T47D (cell line): Measurements from ENCODE around the gene AMIGO1.

ENCODE experiments used
- DNase-seq, 2 experiments: peaks; one replicate each; pipeline versions ENCODE4 v3.0.0 to v3.0.0-alpha.2; 2011 to 2012; ENCODE audit warnings: low read depth in 1 of 2, low spot score in 1 of 2
- JUND ChIP-seq: IDR thresholded peaks from 2 replicates; pipeline ENCODE4 v1.6.1; 2012; ENCODE audit warnings: low read depth
- in situ Hi-C: cut with HindIII; loops from 2 replicates; pipeline ENCODE4 v1.10.0; 2016; ENCODE audit warnings: low sequenced_read_pairs, low pct_unique_long_range_greater_than_20kb

The AMIGO1 gene

GRCh38 chr1:109539676-109540075, 30.1 kb upstream of the AMIGO1 start, which contains the start of gene GPR61:
Gene GPR61, plus strand, starts transcription at chr1:109539872. Its CDS starts 3,151 bp downstream, at chr1:109543023.
- no peak for TF ChIP-seq JUND
- in situ Hi-C loops = no loop called here
- DNase-seq = no peak

- in situ Hi-C loops = no loop called here
- TF ChIP-seq JUND = no peak
- no peak for DNase-seq
Observed at GRCh38 chr1:109538827-109539555, 29.5 kb upstream of the AMIGO1 start.

GRCh38 chr1:109537450-109538178, 28.1 kb upstream of the AMIGO1 start:
- no peak for TF ChIP-seq JUND
- in situ Hi-C loops = no loop called here
- DNase-seq = no peak

GRCh38 chr1:109535971-109536491, 26.5 kb upstream of the AMIGO1 start:
- TF ChIP-seq JUND = no peak
- in situ Hi-C loops = no loop called here
- DNase-seq = no peak

- TF ChIP-seq JUND = no peak
- in situ Hi-C loops = no loop called here
- no peak for DNase-seq
Observed at GRCh38 chr1:109535481-109535880, 26.0 kb upstream of the AMIGO1 start.

GRCh38 chr1:109534307-109534858, 24.9 kb upstream of the AMIGO1 start:
- TF ChIP-seq JUND = no peak
- DNase-seq = no peak
- in situ Hi-C loops = no loop called here

- TF ChIP-seq JUND = no peak
- peak; percentile 51 to 80 for DNase-seq
- in situ Hi-C loops = no loop called here
Observed at GRCh38 chr1:109532365-109533136, 23.0 kb upstream of the AMIGO1 start.

- in situ Hi-C loops = no loop called here
- no peak for TF ChIP-seq JUND
- no peak for DNase-seq
Observed at GRCh38 chr1:109531826-109532364, 22.4 kb upstream of the AMIGO1 start.

- TF ChIP-seq JUND = no peak
- in situ Hi-C loops = no loop called here
- DNase-seq = no peak
Observed at GRCh38 chr1:109531380-109531779, 21.9 kb upstream of the AMIGO1 start.

GRCh38 chr1:109530457-109531087, 21.0 kb upstream of the AMIGO1 start:
- no peak for TF ChIP-seq JUND
- DNase-seq = no peak
- in situ Hi-C loops = no loop called here

- no peak for DNase-seq
- no peak for TF ChIP-seq JUND
- in situ Hi-C loops = no loop called here
Observed at GRCh38 chr1:109529881-109530456, 20.4 kb upstream of the AMIGO1 start.
